T-helper 17 cell (primary cell): ENCODE measurements around the gene B4GALNT4. TPM values are rescaled to one million over a fixed set of nuclear protein-coding genes. Genes with fewer than 3 reads are reported as not detected.
"Not testable (repeated sequence)": the region's sequence is repeated elsewhere in the genome, so short reads cannot be mapped to it uniquely, and the experiment has no call there.

Experiments used
- ATAC-seq: fragments of 150-1000 bp; cut with Tn5 transposase; 2 replicates; pipeline ENCODE4 v1.10.0; 2021; ENCODE audit warnings: mild to moderate bottlenecking, moderate library complexity
- DNase-seq, 3 donors: peaks; one replicate each; pipeline versions ENCODE4 v3.0.0 to v3.0.0-alpha.2; 2020 to 2021
- H3K9me3 ChIP-seq: one replicate; pipeline ENCODE4 v1.7.0; 2013; ENCODE audit warnings: low read length, mild to moderate bottlenecking; ENCODE audit not compliant: control insufficient read depth, poor library complexity, severe bottlenecking
- H3K27ac Mint-ChIP-seq: one replicate; pipeline ENCODE4 v1.8.0; 2022; ENCODE audit warnings: mild to moderate bottlenecking, moderate library complexity, mixed read lengths
- H3K27me3 Mint-ChIP-seq: one replicate; pipeline ENCODE4 v1.8.0; 2022; ENCODE audit warnings: mixed read lengths
- H3K36me3 Mint-ChIP-seq: one replicate; pipeline ENCODE4 v1.8.0; 2022; ENCODE audit warnings: low read depth, mixed read lengths
- H3K4me1 Mint-ChIP-seq: one replicate; pipeline ENCODE4 v1.8.0; 2022; ENCODE audit warnings: mild to moderate bottlenecking, mixed read lengths
- H3K4me3 Mint-ChIP-seq: one replicate; pipeline ENCODE4 v1.8.0; 2022; ENCODE audit warnings: mild to moderate bottlenecking, moderate library complexity, mixed read lengths
- total RNA-seq, 4 donors: library from RNA in 2 of 4; stranded (reverse) in 2 of 4; gene quantifications; one replicate each; pipeline ENCODE4 v1.2.3 and lab custom pipeline; 2022 to 2026

B4GALNT4 gene
- total RNA-seq, 2 donors from 2014 or later, result 6.0 to 8.6 TPM

GRCh38 chr11:379205-380094 lies 10.2 kb downstream of the B4GALNT4 start:
- H3K4me3 Mint-ChIP-seq, result no peak overlapping the region
- H3K4me1 Mint-ChIP-seq, result peaks cover 14% of the 10 kb centered on the region
- no peaks in the 10 kb centered on the region for H3K9me3 ChIP-seq
- H3K36me3 Mint-ChIP-seq, result no peaks in the 10 kb centered on the region
- no peak overlapping the region for H3K27ac Mint-ChIP-seq
- ATAC-seq (no peak), DNase-seq (no peak)
- peaks cover 7% of the 10 kb centered on the region for H3K27me3 Mint-ChIP-seq

DNA sequence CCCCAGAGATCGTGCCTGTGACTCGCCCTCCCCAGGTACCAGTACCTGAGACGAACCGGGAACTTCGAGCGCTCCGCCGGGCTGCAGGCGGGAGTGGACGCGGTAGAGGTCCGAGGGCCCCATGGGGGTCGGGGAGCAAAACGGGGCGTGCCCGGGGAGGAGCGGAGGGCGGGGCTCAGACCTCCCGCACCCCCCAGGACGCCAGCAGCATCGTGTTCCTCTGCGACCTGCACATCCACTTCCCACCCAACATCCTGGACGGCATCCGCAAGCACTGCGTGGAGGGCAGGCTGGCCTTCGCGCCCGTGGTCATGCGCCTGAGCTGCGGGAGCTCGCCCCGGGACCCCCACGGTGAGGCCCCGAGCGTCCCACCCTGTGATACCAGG lies 10.8 kb downstream of the B4GALNT4 start:
- Mint-ChIP-seq H3K27ac (no peak overlapping the region), H3K27me3 (peaks cover 7% of the 10 kb centered on the region), H3K4me1 (peaks cover 14% of the 10 kb centered on the region), H3K4me3 (no peak overlapping the region), H3K36me3 (no peaks in the 10 kb centered on the region)
- H3K9me3 ChIP-seq, result no peaks in the 10 kb centered on the region
- DNase-seq (no peak), ATAC-seq (no peak)

- Mint-ChIP-seq H3K36me3 (no peaks in the 10 kb centered on the region), H3K27me3 (peaks cover 7% of the 10 kb centered on the region), H3K4me3 (no peak overlapping the region), H3K27ac (no peak overlapping the region), H3K4me1 (peaks cover 14% of the 10 kb centered on the region)
- no peak for ATAC-seq
- H3K9me3 ChIP-seq, result no peaks in the 10 kb centered on the region
- no peak for DNase-seq
These were observed 11.2 kb downstream of the B4GALNT4 start for GRCh38 chr11:380491-380890.

GRCh38 chr11:380996-381395 lies 11.7 kb downstream of the B4GALNT4 start:
- H3K9me3 ChIP-seq, result no peaks in the 10 kb centered on the region
- no peak for ATAC-seq
- no peaks in the 10 kb centered on the region for H3K36me3 Mint-ChIP-seq
- no peak overlapping the region for H3K4me3 Mint-ChIP-seq
- no peak for DNase-seq
- peaks cover 14% of the 10 kb centered on the region for H3K4me1 Mint-ChIP-seq
- no peak overlapping the region for H3K27ac Mint-ChIP-seq
- H3K27me3 Mint-ChIP-seq, result peaks cover 7% of the 10 kb centered on the region

- H3K9me3 ChIP-seq, result no peaks in the 10 kb centered on the region
- Mint-ChIP-seq H3K27ac (no peak overlapping the region), H3K36me3 (no peaks in the 10 kb centered on the region), H3K4me1 (peaks cover 14% of the 10 kb centered on the region), H3K4me3 (no peak overlapping the region), H3K27me3 (peaks cover 7% of the 10 kb centered on the region)
- ATAC-seq (no peak), DNase-seq (no peak)
These were observed 12.3 kb downstream of the B4GALNT4 start for GRCh38 chr11:381501-382072.

DNA sequence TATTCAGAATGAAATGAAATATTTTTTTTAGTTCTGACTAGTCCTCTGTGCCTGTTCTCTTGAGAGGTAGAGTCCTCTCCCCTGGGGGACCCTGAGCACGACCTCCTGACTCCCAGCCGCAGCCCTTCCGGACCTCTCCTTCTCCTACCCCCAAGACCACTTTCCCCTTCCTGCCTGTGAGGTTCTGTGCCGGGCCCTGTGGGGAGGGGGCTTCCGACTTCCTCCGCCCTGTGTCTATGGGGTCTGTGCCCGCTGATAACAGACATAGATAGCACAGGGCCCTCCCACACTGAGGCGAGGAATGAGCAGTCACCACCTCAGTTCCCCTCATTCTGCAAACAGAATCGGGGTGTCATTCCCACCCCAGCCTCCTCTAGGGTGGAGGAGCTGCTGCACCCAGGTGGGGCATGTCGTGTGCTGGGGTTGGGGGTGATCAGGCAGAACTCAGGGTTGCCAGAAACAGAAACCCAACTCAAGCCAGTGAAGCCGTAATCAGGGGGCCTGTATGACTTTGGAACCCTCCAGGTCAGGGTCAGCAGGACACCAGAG lies 12.9 kb downstream of the B4GALNT4 start:
- Mint-ChIP-seq H3K27ac (no peak overlapping the region), H3K4me1 (peaks cover 14% of the 10 kb centered on the region), H3K36me3 (no peaks in the 10 kb centered on the region), H3K4me3 (no peak overlapping the region), H3K27me3 (peaks cover 7% of the 10 kb centered on the region)
- H3K9me3 ChIP-seq, result no peaks in the 10 kb centered on the region
- ATAC-seq (no peak), DNase-seq (no peak)

- no peak overlapping the region for H3K4me3 Mint-ChIP-seq
These were observed 14.1 kb downstream of the B4GALNT4 start for GRCh38 chr11:383431-383830.

DNA sequence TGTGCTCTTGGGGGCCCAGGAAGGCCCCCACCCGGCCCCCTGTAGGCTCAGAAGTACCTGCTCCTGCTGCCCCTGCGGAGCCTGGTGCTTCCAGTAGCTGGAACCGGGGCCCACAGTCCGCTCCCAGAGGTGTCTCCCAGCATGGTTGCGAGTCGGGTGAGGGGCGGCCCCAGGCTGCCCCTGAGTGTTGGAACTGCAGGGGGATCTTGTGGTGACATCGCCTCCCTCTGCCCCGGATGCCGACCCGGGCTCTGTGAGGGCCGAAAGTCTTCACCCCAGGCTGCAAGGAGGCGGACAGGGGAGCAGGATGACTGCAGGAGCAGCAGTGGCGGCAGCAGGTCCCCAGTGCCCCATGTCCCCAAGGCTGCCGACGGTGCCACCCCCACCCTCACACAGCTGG lies 15.2 kb downstream of the B4GALNT4 start:
- ATAC-seq, result no peak
- H3K36me3 Mint-ChIP-seq, result no peaks in the 10 kb centered on the region
- H3K27ac Mint-ChIP-seq, result no peak overlapping the region
- H3K4me3 Mint-ChIP-seq, result no peak overlapping the region
- peaks cover 7% of the 10 kb centered on the region for H3K27me3 Mint-ChIP-seq
- DNase-seq, result no peak
- H3K9me3 ChIP-seq, result no peaks in the 10 kb centered on the region
- peaks cover 13% of the 10 kb centered on the region for H3K4me1 Mint-ChIP-seq

More at GRCh38 chr11:383431-383830, 14.1 kb downstream of the B4GALNT4 start:
- DNase-seq, result no peak
- no peaks in the 10 kb centered on the region for H3K36me3 Mint-ChIP-seq
- no peaks in the 10 kb centered on the region for H3K9me3 ChIP-seq
- H3K27me3 Mint-ChIP-seq, result peaks cover 7% of the 10 kb centered on the region
- H3K4me1 Mint-ChIP-seq, result peaks cover 15% of the 10 kb centered on the region
- ATAC-seq, result no peak
- H3K27ac Mint-ChIP-seq, result no peak overlapping the region

- H3K4me3 Mint-ChIP-seq, result no peak overlapping the region
- H3K27me3 Mint-ChIP-seq, result peaks cover 7% of the 10 kb centered on the region
- ATAC-seq (no peak), DNase-seq (no peak)
- H3K36me3 Mint-ChIP-seq, result no peaks in the 10 kb centered on the region
- no peak overlapping the region for H3K27ac Mint-ChIP-seq
- H3K9me3 ChIP-seq, result no peaks in the 10 kb centered on the region
- peaks cover 13% of the 10 kb centered on the region for H3K4me1 Mint-ChIP-seq
These were observed 16.5 kb downstream of the B4GALNT4 start for GRCh38 chr11:385594-386351.

DNA sequence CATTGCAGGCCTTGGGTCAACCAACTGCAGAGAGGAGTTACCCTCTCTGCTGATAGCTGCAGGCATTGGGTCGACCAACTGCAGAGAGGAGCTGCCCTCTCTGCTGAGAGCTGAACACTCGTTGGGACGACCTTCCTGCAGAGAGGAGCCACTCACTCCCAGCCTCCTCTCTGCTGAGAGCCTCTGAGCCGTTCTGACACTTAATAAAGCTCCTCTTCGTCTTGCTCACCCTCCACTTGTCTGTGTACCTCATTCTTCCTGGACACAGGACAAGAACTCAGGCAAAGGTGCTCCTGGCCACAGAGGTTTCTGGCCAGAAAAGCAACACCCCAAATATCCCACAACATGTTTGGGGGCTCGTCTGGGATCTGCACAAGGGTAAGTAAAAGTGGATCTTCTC lies 17.2 kb downstream of the B4GALNT4 start:
- ATAC-seq (no peak), DNase-seq (no peak)
- no peaks in the 10 kb centered on the region for H3K9me3 ChIP-seq
- Mint-ChIP-seq H3K36me3 (no peaks in the 10 kb centered on the region), H3K27me3 (peaks cover 7% of the 10 kb centered on the region), H3K4me1 (peaks cover 13% of the 10 kb centered on the region), H3K27ac (no peak overlapping the region), H3K4me3 (no peak overlapping the region)

DNA sequence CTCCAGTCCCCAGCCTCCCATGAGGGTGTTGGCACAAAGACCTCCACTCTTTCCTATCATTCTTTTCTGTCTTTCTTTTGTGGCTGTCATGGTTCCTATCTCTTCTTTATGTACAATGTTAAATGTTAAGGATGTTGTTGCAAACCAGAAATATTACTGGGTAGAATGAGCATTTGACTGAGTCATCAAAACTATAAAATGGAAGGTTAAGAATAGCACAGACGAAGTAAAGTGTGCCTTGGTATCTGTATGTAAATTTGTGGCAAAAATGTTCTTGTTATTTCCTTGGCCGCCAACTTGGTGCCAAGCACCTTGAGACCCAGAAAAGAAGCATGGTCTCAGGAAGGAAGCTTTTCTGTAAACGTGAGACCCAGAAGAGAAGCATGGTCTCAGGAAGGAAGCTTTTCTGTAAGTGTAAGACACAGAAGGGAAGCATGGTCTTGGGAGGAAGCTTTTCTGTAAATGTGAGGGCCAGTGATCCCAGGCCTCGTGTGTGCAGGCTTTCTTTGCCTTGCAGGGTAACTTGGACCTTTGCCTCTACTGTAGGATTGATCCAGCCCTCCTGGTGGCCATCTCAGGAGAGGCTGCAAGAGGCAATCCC lies 18.0 kb downstream of the B4GALNT4 start:
- H3K36me3 Mint-ChIP-seq, result no peaks in the 10 kb centered on the region
- DNase-seq, result no peak
- H3K4me3 Mint-ChIP-seq, result no peak overlapping the region
- H3K27me3 Mint-ChIP-seq, result peaks cover 7% of the 10 kb centered on the region
- peaks cover 11% of the 10 kb centered on the region for H3K4me1 Mint-ChIP-seq
- no peaks in the 10 kb centered on the region for H3K9me3 ChIP-seq
- ATAC-seq, result no peak
- no peak overlapping the region for H3K27ac Mint-ChIP-seq

GRCh38 chr11:389369-389768 lies 20.1 kb downstream of the B4GALNT4 start:
- H3K27ac Mint-ChIP-seq, H3K36me3 Mint-ChIP-seq, H3K4me1 Mint-ChIP-seq, H3K27me3 Mint-ChIP-seq, ATAC-seq, H3K9me3 ChIP-seq, H3K4me3 Mint-ChIP-seq, DNase-seq: not testable (repeated sequence)

DNA sequence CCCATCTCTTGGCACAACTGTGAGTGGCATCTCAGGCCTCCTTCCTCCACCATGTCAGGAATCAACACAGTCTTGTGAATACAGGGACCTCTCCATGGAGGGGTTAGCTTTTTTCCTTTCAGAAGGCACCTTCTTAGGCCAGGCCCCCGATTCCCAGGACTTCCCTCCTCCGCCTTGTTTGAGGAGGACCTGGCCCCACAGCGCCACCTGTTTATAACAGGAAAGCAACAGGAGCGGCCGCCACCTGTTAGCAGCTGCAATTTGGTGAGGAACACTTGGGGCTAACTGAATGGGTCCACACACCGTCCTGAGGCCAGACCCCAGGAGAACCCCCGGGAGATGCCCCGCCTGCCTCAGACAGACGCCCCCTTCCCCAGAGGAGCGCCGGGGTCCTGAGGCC lies 20.9 kb downstream of the B4GALNT4 start:
- no peaks in the 10 kb centered on the region for H3K9me3 ChIP-seq
- DNase-seq (no peak), ATAC-seq (no peak)
- Mint-ChIP-seq H3K4me1 (peaks cover 3% of the 10 kb centered on the region), H3K27ac (peak overlapping the region; percentile 41), H3K4me3 (no peak overlapping the region), H3K36me3 (no peaks in the 10 kb centered on the region), H3K27me3 (no peaks in the 10 kb centered on the region)
